ENCODE data around the gene CRTC2. TPM values are rescaled to one million over a fixed set of nuclear protein-coding genes. Genes with fewer than 3 reads are reported as not detected.

CRTC2 gene
- total and polyA plus RNA-seq, 9 of the 15 experiments (the other 6 are each of a cell fraction or from before 2014, with no cell fraction given), result 2.7 to 26.4 (median 10.2) TPM

DNA sequence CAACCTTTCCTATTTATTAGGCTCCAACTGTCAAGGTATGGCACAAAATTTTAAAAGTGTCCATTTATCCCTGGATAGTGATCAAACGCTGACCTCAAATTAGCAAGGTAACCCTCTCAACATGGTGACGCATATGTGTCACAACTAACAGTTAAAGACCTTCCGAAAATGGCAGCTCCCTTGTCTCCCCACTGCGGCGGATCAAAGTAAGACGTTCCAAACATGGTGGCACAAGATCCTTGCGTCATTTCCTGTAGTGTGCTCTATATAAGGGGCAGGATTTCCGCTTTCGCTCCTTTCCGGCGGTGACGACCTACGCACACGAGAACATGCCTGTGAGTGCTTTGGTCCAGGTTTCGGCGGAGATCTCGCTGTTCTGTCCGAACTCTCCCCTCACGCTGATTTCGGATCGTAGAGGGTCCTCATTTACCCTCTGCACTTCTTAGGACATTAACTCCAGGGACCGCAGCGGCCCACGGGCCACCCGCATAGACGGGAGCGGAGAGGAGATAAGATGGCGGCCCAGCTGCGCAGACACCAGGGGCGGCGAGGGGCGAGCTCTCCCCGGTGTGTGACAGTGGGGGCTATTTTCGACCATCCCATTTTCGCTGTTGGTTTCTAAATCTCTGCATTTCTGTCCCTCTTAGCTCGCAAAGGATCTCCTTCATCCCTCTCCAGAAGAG, 32.2 kb upstream of the CRTC2 start, which contains the start of gene RPS27 (continued):
- no peak for TF ChIP-seq EGR1 (conservative IDR thresholded peaks at IDR 0.05)
- no peak for TF ChIP-seq ZNF79 (CRISPR knock-in tag; IDR thresholded peaks at IDR 0.05; ENCODE audit: low read depth)
- no peak for TF ChIP-seq E2F3 (CRISPR knock-in tag; IDR thresholded peaks at IDR 0.05)
- TF ChIP-seq RFX7 (CRISPR knock-in tag; IDR thresholded peaks at IDR 0.05), result no peak
- TF ChIP-seq TAL1 (IDR thresholded peaks at IDR 0.05), result no peak
- TF ChIP-seq HDAC3 (IDR thresholded peaks at IDR 0.05; ENCODE audit: borderline replicate concordance, partially characterized antibody), result peak; percentile 71
- peak; percentile 61; the same call in 1 of the 2 replicates for TF ChIP-seq TOE1 (IDR thresholded peaks at IDR 0.05; ENCODE audit: borderline replicate concordance)
- TF ChIP-seq TOE1 (CRISPR knock-in tag; IDR thresholded peaks at IDR 0.05; ENCODE audit: borderline replicate concordance, low read depth), result peak; percentile 93; the same call in 1 of the 2 replicates
- no peak for TF ChIP-seq ARID2 (IDR thresholded peaks at IDR 0.05)
- TF ChIP-seq TFAM (CRISPR knock-in tag; conservative IDR thresholded peaks at IDR 0.05), result no peak
- no peak for TF ChIP-seq MYNN (IDR thresholded peaks at IDR 0.05)
- TF ChIP-seq MYNN (CRISPR knock-in tag; IDR thresholded peaks at IDR 0.05), result no peak
- TF ChIP-seq JUND (IDR thresholded peaks at IDR 0.05; ENCODE audit: borderline replicate concordance, low read depth, low read length), result peak; percentile 84
- peak; percentile 89 for TF ChIP-seq JUND (tag; IDR thresholded peaks at IDR 0.05; ENCODE audit: borderline replicate concordance, low read depth, low read length)
- TF ChIP-seq ZNF140 (CRISPR knock-in tag; IDR thresholded peaks at IDR 0.05), result no peak
- TF ChIP-seq PHF20 (IDR thresholded peaks at IDR 0.05; ENCODE audit: partially characterized antibody), result peak; percentile 89
- TF ChIP-seq, protein P1, sequence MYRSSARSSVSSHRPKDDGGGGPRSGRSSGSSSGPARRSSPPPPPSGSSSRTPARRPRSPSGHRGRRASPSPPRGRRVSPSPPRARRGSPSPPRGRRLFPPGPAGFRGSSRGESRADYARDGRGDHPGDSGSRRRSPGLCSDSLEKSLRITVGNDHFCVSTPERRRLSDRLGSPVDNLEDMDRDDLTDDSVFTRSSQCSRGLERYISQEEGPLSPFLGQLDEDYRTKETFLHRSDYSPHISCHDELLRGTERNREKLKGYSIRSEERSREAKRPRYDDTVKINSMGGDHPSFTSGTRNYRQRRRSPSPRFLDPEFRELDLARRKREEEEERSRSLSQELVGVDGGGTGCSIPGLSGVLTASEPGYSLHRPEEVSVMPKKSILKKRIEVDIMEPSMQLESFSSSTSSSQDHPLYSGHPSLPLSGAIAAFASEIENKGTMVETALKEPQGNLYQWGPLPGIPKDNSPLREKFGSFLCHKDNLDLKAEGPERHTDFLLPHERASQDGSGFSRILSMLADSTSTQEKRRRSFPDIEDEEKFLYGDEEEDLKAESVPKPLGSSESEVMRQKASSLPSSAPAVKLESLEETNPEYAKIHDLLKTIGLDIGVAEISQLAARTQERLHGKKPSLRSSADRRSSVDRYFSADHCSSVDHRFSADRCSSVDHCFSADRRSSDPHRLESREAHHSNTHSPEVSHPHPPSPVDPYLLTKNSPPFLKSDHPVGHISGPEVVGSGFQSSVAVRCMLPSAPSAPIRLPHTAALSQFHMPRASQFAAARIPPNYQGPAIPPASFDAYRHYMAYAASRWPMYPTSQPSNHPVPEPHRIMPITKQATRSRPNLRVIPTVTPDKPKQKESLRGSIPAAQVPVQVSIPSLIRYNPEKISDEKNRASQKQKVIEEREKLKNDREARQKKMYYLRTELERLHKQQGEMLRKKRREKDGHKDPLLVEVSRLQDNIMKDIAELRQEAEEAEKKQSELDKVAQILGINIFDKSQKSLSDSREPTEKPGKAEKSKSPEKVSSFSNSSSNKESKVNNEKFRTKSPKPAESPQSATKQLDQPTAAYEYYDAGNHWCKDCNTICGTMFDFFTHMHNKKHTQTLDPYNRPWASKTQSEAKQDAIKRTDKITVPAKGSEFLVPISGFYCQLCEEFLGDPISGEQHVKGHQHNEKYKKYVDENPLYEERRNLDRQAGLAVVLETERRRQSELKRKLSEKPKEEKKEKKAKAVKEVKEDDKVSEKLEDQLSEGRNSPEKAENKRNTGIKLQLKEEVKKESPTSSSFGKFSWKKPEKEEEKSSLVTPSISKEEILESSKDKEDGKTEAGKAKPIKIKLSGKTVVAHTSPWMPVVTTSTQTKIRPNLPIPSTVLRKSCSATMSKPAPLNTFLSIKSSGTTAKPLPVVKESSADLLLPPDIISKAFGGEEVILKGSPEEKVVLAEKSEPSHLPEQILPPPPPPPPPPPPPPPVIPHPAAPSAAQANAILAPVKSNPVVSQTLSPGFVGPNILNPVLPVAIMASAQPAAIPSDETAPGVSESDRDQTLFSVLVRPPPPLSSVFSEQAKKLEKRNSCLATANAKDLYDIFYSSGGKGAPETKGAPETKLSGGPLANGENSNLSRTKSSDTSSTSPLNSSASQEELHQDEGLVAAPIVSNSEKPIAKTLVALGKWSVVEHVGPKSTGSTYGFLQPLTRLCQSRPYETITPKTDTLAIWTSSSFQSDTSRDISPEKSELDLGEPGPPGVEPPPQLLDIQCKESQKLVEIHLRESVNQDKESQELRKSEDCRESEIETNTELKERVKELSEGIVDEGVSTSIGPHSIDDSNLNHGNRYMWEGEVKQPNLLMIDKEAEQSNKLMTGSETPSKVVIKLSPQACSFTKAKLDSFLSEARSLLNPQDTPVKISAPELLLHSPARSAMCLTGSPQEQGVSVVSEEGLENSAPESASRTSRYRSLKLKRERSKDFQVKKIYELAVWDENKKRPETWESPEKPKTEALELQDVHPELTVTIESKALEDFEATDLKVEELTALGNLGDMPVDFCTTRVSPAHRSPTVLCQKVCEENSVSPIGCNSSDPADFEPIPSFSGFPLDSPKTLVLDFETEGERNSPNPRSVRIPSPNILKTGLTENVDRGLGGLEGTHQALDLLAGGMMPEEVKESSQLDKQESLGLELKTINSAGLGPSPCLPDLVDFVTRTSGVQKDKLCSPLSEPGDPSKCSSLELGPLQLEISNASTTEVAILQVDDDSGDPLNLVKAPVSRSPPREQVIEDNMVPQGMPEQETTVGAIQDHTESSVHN (IDR thresholded peaks at IDR 0.05; ENCODE audit: borderline replicate concordance in 1 of 2, low read depth in 1 of 2), result no peak
- TF ChIP-seq ZNF184 (CRISPR knock-in tag; IDR thresholded peaks at IDR 0.05), result no peak
- TF ChIP-seq ZSCAN32 (CRISPR knock-in tag; IDR thresholded peaks at IDR 0.05), result no peak
- TF ChIP-seq, protein P2, sequence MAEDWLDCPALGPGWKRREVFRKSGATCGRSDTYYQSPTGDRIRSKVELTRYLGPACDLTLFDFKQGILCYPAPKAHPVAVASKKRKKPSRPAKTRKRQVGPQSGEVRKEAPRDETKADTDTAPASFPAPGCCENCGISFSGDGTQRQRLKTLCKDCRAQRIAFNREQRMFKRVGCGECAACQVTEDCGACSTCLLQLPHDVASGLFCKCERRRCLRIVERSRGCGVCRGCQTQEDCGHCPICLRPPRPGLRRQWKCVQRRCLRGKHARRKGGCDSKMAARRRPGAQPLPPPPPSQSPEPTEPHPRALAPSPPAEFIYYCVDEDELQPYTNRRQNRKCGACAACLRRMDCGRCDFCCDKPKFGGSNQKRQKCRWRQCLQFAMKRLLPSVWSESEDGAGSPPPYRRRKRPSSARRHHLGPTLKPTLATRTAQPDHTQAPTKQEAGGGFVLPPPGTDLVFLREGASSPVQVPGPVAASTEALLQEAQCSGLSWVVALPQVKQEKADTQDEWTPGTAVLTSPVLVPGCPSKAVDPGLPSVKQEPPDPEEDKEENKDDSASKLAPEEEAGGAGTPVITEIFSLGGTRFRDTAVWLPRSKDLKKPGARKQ (CRISPR knock-in tag; IDR thresholded peaks at IDR 0.05), result no peak

Measured in K562 (cell line).